ENCODE measurements around the gene RPS6KA1. TPM values are rescaled to one million over a fixed set of nuclear protein-coding genes. Genes with fewer than 3 reads are reported as not detected.

RPS6KA1 gene
- total RNA-seq, 1 donor from 2014 or later: 25.3 TPM

- no peak for TF ChIP-seq CTCF (IDR thresholded peaks at IDR 0.05; ENCODE audit: unreplicated experiment)
- peaks cover 17% of the 10 kb centered on the region for H3K36me3 Mint-ChIP-seq (ENCODE audit: low read depth, unreplicated experiment)
- H3K27me3 Mint-ChIP-seq (ENCODE audit: unreplicated experiment): peaks cover 6% of the 10 kb centered on the region
- H3K27ac Mint-ChIP-seq (ENCODE audit: unreplicated experiment): no peak overlapping the region
- H3K4me1 Mint-ChIP-seq (ENCODE audit: unreplicated experiment): peaks cover 24% of the 10 kb centered on the region
- no peaks in the 10 kb centered on the region for H3K9me3 Mint-ChIP-seq (ENCODE audit: unreplicated experiment)
- DNase-seq (ENCODE audit: low spot score): no peak
- no peak overlapping the region for H3K4me3 Mint-ChIP-seq (ENCODE audit: unreplicated experiment)
Measured at GRCh38 chr1:26545969-26546323, 16.4 kb downstream of the RPS6KA1 start.

GRCh38 chr1:26546375-26546774 is 16.8 kb downstream of the RPS6KA1 start:
- Mint-ChIP-seq H3K27me3 (ENCODE audit: unreplicated experiment) (peaks cover 6% of the 10 kb centered on the region), H3K9me3 (ENCODE audit: unreplicated experiment) (no peaks in the 10 kb centered on the region), H3K4me1 (ENCODE audit: unreplicated experiment) (peaks cover 24% of the 10 kb centered on the region), H3K36me3 (ENCODE audit: low read depth, unreplicated experiment) (peaks cover 17% of the 10 kb centered on the region), H3K4me3 (ENCODE audit: unreplicated experiment) (no peak overlapping the region), H3K27ac (ENCODE audit: unreplicated experiment) (no peak overlapping the region)
- no peak for DNase-seq (ENCODE audit: low spot score)
- no peak for TF ChIP-seq CTCF (IDR thresholded peaks at IDR 0.05; ENCODE audit: unreplicated experiment)

GRCh38 chr1:26546819-26547218 is 17.3 kb downstream of the RPS6KA1 start:
- DNase-seq (ENCODE audit: low spot score): no peak
- Mint-ChIP-seq H3K27ac (ENCODE audit: unreplicated experiment) (no peak overlapping the region), H3K27me3 (ENCODE audit: unreplicated experiment) (peaks cover 6% of the 10 kb centered on the region), H3K4me3 (ENCODE audit: unreplicated experiment) (no peak overlapping the region), H3K9me3 (ENCODE audit: unreplicated experiment) (no peaks in the 10 kb centered on the region), H3K4me1 (ENCODE audit: unreplicated experiment) (peaks cover 20% of the 10 kb centered on the region), H3K36me3 (ENCODE audit: low read depth, unreplicated experiment) (peaks cover 17% of the 10 kb centered on the region)
- TF ChIP-seq CTCF (IDR thresholded peaks at IDR 0.05; ENCODE audit: unreplicated experiment): no peak

GRCh38 chr1:26548841-26549240 is 19.3 kb downstream of the RPS6KA1 start:
- TF ChIP-seq CTCF (IDR thresholded peaks at IDR 0.05; ENCODE audit: unreplicated experiment): no peak
- Mint-ChIP-seq H3K9me3 (ENCODE audit: unreplicated experiment) (no peaks in the 10 kb centered on the region), H3K27me3 (ENCODE audit: unreplicated experiment) (peaks cover 4% of the 10 kb centered on the region), H3K4me1 (ENCODE audit: unreplicated experiment) (peaks cover 4% of the 10 kb centered on the region), H3K36me3 (ENCODE audit: low read depth, unreplicated experiment) (peaks cover 17% of the 10 kb centered on the region), H3K4me3 (ENCODE audit: unreplicated experiment) (no peak overlapping the region), H3K27ac (ENCODE audit: unreplicated experiment) (no peak overlapping the region)
- no peak for DNase-seq (ENCODE audit: low spot score)

- no peaks in the 10 kb centered on the region for H3K9me3 Mint-ChIP-seq (ENCODE audit: unreplicated experiment)
- DNase-seq (ENCODE audit: low spot score): no peak
- H3K36me3 Mint-ChIP-seq (ENCODE audit: low read depth, unreplicated experiment): peaks cover 10% of the 10 kb centered on the region
- H3K4me3 Mint-ChIP-seq (ENCODE audit: unreplicated experiment): no peak overlapping the region
- H3K27me3 Mint-ChIP-seq (ENCODE audit: unreplicated experiment): peaks cover 2% of the 10 kb centered on the region
- H3K27ac Mint-ChIP-seq (ENCODE audit: unreplicated experiment): no peak overlapping the region
- peaks cover 3% of the 10 kb centered on the region for H3K4me1 Mint-ChIP-seq (ENCODE audit: unreplicated experiment)
- TF ChIP-seq CTCF (IDR thresholded peaks at IDR 0.05; ENCODE audit: unreplicated experiment): no peak
Measured at GRCh38 chr1:26550946-26551345, 21.4 kb downstream of the RPS6KA1 start.

All from endothelial cell (in vitro differentiated cells).